Adipose tissue (tissue), 3 donors: ENCODE measurements around the gene ZNF304. TPM values are rescaled to one million over a fixed set of nuclear protein-coding genes. Genes with fewer than 3 reads are reported as not detected.
A peak's percentile ranks its signal among the peaks of the same experiment; 100 is the strongest.
"Not testable (repeated sequence)": the region's sequence is repeated elsewhere in the genome, so short reads cannot be mapped to it uniquely, and the experiment has no call there.

Experiments used
- H3K27ac ChIP-seq: one replicate; pipeline ENCODE4 v1.5.1; 2013; ENCODE audit warnings: low read depth, low read length
- WGBS, 3 donors: extraction: QIAGEN DNeasy Blood & Tissue Kit; methylation state at CpG; one replicate each; pipeline ENCODE4 v1.1.7; 2013; 5-methylcytosine and 5-hydroxymethylcytosine counted together
- polyA plus RNA-seq, 3 donors: library from polyadenylated mRNA; stranded (reverse); fragments of 200-250 nt; gene quantifications; one replicate each; pipeline ENCODE4 v1.2.3, GENCODE V29; 2013
- donor health status: healthy with polysubstance abuse.
- donor health status: Bipolar disorder and iron deficiency.
- donor health status: healthy.

ZNF304 gene
- polyA plus RNA-seq, 3 donors = 1.7 to 2.3 (median 1.8) TPM

DNA sequence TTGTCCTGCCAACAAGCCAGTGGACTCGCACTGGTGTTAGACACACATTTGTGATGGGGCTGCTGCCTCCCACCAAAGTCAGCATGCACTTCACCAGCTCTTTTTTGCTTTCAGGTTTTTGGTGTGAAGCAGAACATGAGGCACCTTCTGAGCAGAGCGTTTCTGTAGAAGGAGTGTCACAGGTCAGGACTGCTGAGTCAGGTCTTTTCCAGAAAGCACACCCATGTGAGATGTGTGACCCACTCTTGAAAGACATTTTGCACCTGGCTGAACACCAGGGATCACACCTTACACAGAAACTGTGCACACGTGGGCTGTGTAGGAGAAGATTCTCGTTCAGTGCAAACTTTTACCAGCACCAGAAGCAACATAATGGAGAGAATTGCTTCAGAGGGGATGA lies 4.8 kb downstream of the ZNF304 start:
- H3K27ac ChIP-seq = no peak overlapping the region
- WGBS, 3 donors = 84 to 97% (median 95%) methylated on average over 4 of the region's 4 CpGs

DNA sequence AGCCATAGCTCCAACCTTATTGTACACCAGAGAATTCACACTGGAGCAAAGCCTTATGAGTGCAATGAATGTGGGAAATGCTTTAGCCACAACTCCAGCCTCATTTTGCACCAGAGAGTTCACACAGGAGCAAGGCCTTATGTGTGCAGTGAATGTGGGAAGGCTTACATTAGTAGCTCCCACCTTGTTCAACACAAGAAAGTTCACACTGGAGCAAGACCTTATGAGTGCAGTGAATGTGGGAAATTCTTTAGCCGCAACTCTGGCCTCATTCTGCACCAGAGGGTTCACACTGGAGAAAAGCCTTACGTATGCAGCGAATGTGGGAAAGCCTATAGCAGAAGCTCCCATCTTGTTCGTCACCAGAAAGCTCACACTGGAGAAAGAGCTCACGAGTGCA lies 6.3 kb downstream of the ZNF304 start:
- 96% methylated on average over 5 of the region's 5 CpGs for WGBS, 3 donors
- no peak overlapping the region for H3K27ac ChIP-seq

DNA sequence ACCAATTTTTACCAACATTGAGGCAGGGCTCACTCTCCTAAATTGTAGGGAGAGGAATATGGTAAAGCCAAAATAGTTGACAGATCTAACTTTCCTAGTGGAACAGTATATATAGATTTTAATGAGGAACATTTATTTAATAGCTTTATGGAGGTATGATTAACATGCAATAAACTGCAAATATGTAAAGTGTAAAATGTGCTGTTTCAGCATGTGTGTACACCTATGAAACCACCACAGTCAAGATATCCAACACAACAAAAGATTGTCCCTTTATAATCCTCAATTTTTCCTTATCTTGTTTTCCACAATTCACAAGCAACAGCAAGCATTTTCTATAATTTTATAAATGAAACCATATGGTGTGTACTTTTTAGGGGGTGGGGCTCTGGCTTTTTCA lies 8.2 kb downstream of the ZNF304 start:
- no peak overlapping the region for H3K27ac ChIP-seq

DNA sequence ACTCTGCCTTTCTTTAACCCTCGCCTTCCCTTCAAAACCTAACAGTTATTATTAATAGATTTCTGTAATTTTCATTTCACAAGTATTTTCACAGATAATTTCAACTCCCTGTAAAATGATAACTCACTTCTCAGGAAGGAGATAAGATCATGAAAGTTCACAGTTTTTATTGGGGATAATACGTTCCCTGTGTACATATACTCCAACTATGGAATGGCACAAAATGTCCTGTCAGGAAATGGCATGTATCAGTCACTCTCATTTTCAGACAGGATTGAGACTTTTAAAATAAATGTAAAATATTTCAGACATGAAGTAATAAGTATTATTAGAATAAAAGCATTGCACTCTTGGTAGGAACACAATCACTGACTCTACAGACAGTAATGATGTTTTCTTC lies 11.3 kb downstream of the ZNF304 start:
- no peak overlapping the region for H3K27ac ChIP-seq
- 64 to 74% (median 68%) methylated on average over 2 of the region's 2 CpGs for WGBS, 3 donors

DNA sequence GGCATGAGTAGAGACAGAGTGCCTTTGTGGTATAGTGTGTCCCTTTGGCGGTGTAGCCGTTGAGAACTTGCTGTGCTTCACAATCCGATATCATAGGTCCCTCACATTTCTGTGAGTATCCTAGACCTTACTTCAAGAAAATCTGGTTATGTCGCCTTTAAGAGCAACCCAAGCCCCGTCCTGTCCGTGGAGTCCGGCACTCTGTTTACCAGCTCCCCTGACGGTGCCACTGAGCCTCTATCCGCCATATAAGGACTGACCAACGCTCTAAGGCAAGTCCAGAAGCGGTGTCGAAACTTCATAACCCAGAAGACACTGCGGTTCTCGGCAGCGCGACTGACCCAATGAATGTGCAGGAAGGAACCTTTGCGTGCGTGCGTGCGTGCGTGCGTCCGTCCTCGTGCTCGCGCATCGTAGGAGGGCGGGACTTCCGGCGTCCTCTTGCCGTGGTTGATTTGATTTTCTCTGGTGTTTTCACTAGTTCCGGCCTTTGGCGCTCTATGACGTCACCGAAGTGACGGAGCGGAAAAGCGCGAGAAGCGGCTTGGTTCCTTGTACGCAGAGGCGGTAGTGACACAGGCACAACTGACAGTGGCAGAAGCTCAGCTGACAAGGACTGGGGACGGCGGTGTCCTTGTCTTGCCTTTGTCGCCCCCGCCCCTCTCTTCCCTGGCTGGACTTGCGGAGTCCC lies 12.1 kb downstream of the ZNF304 start, which contains the start of the genes TRAPPC2B and ZNF547:
Gene TRAPPC2B (plus strand): TSS at position 555 of the 691 bp plus-strand sequence. CDS start 1,283 bp downstream, outside the sequence.
Gene ZNF547 (plus strand): TSS at position 555 of the 691 bp plus-strand sequence. CDS start 5,005 bp downstream, outside the sequence.
- H3K27ac ChIP-seq = peak within 1 kb of the TSS; percentile 66
- WGBS, 3 donors = 0 to 2% (median 1%) methylated on average over 42 to 47 of the region's 47 CpGs

DNA sequence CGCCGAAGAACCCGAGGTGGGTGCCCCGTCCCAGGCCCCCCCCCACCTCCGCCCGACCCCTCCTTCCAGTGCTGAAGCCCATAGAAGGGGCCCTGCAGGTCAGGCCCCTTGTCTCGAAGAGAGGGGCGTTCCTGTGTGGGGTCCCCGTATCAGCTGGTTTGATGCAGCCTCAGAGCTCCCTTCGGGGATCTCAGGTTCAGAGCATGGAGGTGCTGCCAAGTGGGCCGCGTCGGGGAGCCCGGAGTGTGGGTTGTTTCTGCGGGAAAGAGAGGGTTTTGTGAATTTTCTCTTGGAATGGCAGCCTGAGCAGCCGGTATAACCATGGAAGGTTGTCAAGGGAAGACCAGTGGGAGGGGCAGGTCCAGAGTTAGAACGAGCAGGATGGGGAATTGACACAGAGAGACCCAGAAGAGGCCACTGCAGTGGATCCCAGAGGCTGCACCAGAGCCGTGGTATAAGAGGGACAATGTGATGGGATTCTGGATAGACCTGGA lies 12.7 kb downstream of the ZNF304 start:
- H3K27ac ChIP-seq = peak overlapping the region; percentile 66
- WGBS, 3 donors = 0 to 2% (median 1%) methylated on average over 14 to 18 of the region's 18 CpGs

DNA sequence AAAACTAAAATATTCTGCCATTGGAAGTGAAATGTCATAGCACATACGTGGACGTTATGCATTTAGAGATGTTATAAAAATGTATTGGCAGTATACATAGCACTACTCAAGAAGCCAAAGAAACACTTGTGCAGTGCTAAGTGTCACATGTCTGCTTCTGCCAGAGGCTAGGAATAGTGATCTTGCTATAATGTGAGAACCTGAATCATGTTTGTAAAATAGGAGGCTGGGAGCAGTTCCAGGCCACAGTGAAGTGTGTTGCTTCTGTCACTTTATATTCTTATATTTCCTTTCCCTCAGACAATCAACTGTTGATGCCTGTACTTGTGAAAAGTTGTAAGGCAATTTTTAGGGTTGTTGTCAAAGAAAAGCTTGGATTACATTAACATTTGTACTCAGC lies 15.7 kb downstream of the ZNF304 start:
- WGBS, 3 donors = 90 to 94% (median 91%) methylated on average over 2 of the region's 2 CpGs
- no peak overlapping the region for H3K27ac ChIP-seq

DNA sequence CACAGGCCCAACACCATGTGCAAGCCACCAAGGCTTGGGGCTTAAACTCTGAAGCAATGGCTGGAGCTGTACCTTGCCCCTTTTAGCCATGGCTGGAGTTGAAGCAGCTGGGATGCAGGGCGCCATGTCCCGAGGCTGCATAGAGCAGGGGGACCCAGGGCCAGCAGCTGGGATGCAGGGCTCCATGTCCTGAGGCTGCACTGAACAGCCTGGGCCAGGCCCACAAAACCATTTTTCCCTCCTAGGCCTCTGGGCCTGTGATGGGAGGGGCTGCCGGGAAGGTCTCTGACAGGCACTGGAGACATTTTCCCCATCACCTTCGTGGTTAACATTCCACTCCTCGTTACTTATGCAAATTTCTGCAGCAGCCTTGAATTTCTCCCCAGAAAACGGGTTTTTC lies 23.1 kb downstream of the ZNF304 start:
- WGBS, 3 donors = 95 to 97% (median 95%) methylated on average over 6 of the region's 6 CpGs
- H3K27ac ChIP-seq = no peak overlapping the region

DNA sequence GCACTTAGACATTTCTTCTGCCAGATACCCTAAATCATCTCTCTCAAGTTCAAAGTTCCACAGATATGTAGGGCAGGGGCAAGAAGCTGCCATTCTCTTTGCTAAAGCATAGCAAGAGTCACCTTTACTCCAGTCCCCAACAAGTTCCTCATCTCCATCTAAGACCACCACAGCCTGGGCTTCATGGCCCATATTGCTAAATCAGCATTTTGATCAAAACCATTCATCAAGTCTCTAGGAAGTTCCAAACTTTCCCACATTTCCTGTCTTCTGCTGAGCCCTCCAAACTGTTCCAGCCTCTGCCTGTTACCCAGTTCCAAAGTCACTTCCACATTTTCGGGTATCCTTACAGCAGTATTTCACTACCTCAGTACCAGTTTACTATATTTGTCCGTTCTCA lies 23.6 kb downstream of the ZNF304 start:
- WGBS, 3 donors = 96 to 98% (median 97%) methylated on average over 2 of the region's 2 CpGs
- not testable (repeated sequence) for H3K27ac ChIP-seq

DNA sequence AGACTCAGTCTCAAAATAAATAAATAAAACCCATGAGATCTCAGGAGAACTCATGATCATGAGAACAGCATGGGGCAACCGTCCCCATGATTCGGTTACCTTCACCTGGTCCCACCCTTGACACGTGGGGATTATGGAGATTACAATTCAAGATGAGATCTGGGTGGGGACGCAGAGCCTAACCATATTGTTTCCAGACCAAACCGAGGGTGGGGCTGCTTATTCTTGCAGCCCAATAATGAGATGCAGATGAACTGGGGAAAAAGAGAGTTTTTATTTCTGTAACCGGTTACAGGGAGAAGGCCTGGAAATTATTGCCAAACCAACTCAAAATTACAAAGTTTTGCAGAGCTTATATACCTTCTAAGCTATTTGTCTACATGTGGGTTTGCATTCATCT lies 25.1 kb downstream of the ZNF304 start:
- WGBS, 3 donors = 93 to 96% (median 94%) methylated on average over 6 of the region's 6 CpGs
- no peak overlapping the region for H3K27ac ChIP-seq

DNA sequence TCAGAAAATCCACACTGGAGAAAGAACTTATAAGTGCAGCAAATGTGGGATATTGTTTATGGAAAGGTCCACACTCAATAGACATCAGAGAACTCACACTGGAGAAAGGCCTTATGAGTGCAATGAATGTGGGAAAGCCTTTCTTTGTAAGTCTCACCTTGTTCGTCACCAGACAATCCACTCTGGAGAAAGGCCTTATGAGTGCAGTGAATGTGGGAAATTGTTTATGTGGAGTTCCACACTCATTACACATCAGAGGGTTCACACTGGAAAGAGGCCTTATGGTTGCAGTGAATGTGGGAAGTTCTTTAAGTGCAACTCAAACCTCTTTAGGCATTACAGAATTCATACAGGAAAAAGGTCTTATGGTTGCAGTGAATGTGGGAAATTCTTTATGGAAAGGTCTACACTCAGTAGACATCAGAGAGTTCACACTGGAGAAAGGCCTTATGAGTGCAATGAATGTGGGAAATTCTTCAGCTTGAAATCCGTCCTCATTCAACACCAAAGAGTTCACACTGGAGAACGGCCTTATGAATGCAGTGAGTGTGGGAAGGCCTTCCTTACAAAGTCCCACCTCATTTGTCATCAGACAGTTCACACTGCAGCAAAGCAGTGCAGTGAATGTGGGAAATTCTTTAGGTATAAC lies 26.6 kb downstream of the ZNF304 start:
- no peak overlapping the region for H3K27ac ChIP-seq
- 94 to 95% (median 95%) methylated on average over 3 of the region's 3 CpGs for WGBS, 3 donors

DNA sequence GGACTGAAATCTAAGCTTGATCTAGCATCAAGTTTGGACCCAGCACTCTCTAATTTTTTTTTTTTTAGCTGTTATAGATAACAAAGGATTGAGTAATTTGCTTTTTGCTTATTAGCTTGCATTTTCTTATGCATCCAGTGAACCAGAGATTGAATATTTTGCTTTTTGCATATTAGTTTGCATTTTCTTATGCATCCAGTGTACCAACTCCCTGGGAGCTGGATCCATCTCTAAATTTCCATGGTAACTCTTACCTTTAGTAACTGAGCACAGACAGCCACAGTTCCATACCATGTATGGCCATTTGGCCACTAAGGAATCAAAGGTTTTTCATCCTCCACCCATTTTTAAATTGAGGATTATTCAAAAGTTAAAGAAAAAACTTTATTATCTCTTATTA lies 29.9 kb downstream of the ZNF304 start:
- no peak overlapping the region for H3K27ac ChIP-seq

DNA sequence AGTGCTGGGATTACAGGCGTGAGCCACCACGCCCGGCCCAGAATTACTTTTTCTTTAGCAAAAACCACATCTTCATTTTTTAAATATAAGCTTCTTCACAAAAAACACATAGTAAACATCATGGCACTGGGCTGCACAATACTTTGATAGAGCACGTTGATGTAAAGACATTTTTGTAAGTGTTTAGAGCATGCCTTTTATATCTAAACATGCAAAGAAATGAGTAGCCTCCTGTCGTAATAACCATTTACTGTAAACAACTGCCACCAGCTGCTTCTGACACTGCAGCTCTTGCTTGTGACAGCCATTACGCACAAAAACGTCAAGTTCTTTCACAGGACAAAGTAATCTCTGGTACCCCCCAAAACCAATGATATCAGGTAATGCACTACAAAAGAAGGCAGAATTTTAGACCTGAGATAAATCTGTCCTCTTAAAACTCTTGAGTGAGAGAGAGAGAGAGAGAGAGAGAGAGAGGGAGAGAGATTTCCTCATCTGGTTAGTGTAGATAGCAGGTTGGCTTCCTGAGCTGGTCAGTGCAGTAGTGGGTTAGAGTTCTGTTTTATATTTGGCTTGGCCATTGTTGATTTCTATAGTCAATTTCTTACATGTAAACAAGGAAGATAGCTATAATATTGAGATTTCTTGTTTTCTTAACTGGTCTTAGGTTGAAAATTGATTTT lies 31.9 kb downstream of the ZNF304 start:
- WGBS, 3 donors = 77 to 83% (median 78%) methylated on average over 7 of the region's 7 CpGs
- H3K27ac ChIP-seq = no peak overlapping the region

DNA sequence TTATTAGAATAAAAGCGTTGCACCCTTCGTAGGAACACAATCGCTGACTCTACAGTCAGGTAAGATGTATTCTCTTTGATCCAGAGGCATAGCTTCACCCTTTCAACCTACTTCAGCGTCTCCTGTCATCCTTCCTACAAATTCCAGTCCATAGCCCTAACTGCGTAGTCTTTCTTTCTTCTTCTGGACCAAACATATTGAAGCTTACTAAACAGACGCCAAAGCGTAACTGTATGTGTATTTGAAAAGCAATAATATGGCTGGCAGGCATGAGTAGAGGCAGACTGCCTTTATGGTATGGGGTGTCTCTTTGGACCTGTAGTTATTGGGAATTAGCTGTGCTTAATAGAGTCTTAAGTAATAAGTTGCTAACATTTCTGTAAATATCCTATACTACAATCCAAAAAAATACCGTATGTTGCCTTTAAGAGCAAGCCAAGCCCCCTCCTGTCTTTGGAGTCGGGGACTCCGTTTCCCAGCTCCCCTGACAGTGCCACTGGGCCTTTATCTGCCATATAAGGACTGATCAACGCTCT lies 38.2 kb downstream of the ZNF304 start:
- 54 to 59% (median 59%) methylated on average over 11 of the region's 11 CpGs for WGBS, 3 donors
- no peak overlapping the region for H3K27ac ChIP-seq

DNA sequence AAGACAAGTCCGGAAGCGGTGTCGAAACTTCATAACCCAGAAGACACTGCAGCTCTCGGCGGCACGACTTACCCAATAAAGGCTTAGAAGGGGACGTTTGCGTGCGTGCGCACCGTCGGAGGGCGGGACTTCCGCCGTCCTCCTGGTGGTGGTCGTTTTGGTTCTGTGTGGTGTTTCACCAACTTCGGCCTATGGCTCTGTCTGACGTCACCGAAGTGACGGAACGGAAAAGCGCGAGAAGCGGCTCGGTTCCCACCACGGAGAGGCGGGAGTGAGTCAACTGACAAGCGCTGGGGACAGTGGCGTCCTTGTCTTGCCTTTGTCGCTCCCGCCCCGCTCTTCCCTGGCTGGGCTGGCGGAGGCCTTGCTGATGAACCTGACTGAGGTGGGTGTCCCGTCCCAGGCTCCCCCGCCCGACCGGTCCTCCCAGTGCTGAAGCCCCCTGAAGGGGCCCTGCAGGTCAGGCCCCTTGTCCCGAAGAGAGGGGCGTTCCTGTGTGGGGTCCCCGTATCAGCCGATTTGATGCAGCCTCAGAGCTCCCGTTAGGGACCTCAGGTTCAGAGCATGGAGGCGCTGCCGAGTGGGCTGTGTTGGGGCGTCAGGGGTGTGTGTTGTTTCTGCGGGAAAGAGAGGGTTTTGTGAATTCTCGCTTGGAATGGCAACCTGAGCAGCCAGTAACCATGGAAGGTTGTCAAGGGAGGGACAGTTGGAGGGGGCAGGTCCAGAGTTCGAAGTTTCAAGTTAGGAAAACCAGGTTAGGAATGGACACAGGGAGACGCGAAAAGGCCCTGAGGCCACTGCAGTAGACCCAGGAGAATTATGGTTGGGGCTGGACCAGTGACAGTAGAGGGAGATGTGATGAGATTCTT lies 38.9 kb downstream of the ZNF304 start, which contains the start of gene ZNF548:
Gene ZNF548 (plus strand): TSS at position 125 of the 869 bp plus-strand sequence. CDS start 246 bp downstream, at position 371.
- H3K27ac ChIP-seq = peak within 1 kb of the TSS; percentile 88
- WGBS, 3 donors = 0 to 1% (median 0%) methylated on average over 50 of the region's 50 CpGs

DNA sequence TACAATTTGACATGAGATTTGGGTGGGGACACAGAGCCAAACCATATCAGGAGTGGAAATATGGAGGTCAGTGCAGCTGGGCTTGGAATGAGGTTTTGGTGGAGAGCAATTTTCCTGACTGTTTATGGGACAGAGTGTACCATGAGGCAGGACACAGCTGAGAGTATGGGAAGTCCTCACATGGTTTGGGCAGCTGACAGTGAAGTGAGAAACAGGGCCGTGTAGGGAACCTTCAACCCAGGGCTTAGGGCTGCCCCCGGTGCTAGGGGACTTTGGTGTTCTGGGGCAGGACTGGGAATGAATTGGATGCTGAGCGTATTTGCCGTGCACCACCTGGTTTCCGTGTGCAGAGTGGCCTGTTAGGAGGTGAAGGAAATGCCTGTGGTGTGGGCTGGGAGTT lies 44.6 kb downstream of the ZNF304 start:
- no peak overlapping the region for H3K27ac ChIP-seq
- WGBS, 3 donors = 73 to 94% (median 89%) methylated on average over 5 of the region's 5 CpGs

DNA sequence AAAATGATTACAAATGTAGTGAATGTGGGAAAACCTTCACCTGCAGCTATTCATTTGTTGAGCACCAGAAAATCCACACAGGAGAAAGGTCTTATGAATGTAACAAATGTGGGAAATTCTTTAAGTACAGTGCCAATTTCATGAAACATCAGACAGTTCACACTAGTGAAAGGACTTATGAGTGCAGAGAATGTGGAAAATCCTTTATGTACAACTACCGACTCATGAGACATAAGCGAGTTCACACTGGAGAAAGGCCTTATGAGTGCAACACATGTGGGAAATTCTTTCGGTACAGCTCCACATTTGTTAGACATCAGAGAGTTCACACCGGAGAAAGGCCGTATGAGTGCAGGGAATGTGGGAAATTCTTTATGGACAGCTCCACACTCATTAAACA lies 47.8 kb downstream of the ZNF304 start:
- WGBS, 3 donors = 97 to 99% (median 98%) methylated on average over 5 of the region's 5 CpGs

More for the DNA sequence above, 47.8 kb downstream of the ZNF304 start:
- no peak overlapping the region for H3K27ac ChIP-seq
